H1 (cell line): ENCODE data around the gene GSG1L. TPM values are rescaled to one million over a fixed set of nuclear protein-coding genes. Genes with fewer than 3 reads are reported as not detected.

Experiments
- CTCF ChIA-PET: fragments of 300-600 bp; sonication (Branson Sonifier 250); formaldehyde crosslinking; loops from one replicate; lab custom pipeline; 2021; ENCODE audit not compliant: partially characterized antibody; lab: Charles Lee
- POLR2A ChIA-PET: fragments of 300-600 bp; sonication (Branson Sonifier 250); formaldehyde crosslinking; loops from one replicate; lab custom pipeline; 2021; ENCODE audit warnings: inconsistent platforms; ENCODE audit not compliant: partially characterized antibody; lab: Charles Lee
- DNase-seq, 2 experiments: peaks; one replicate each; pipeline versions ENCODE4 v3.0.0 to v3.0.0-alpha.2; 2010 to 2022; ENCODE audit warnings: low spot score in 2 of 2, low read depth in 1 of 2, mixed read lengths in 1 of 2
- FAIRE-seq: peaks from 2 replicates; lab custom pipeline; 2011; peaks lifted over from hg19 to GRCh38; lab: Jason Lieb, UNC
- H2AFZ ChIP-seq: 2 replicates; pipeline ENCODE4 v1.8.1; 2012; ENCODE audit warnings: low read length, inconsistent platforms
- H2AK5ac ChIP-seq: 2 replicates; pipeline ENCODE4 v1.6.1; 2013; ENCODE audit warnings: low read depth, low read length
- H2BK120ac ChIP-seq: replicated peaks from 2 replicates; pipeline ENCODE3; 2013; ENCODE audit warnings: low read depth, low read length, inconsistent platforms
- H2BK12ac ChIP-seq: 2 replicates; pipeline ENCODE4 v1.6.1; 2013; ENCODE audit warnings: low read depth, low read length
- H2BK15ac ChIP-seq: 2 replicates; pipeline ENCODE4 v1.6.1; 2013; ENCODE audit warnings: low read length
- H2BK20ac ChIP-seq: 2 replicates; pipeline ENCODE4 v1.6.1; 2013; ENCODE audit warnings: low read length
- H2BK5ac ChIP-seq: 2 replicates; pipeline ENCODE4 v1.6.1; 2013; ENCODE audit warnings: low read depth, low read length
- H3K14ac ChIP-seq: 2 replicates; pipeline ENCODE4 v1.6.1; 2013; ENCODE audit warnings: inconsistent platforms; ENCODE audit not compliant: insufficient read length
- H3K18ac ChIP-seq: 2 replicates; pipeline ENCODE4 v1.6.1; 2013; ENCODE audit warnings: low read length; ENCODE audit errors: extremely low read depth
- H3K23ac ChIP-seq: 2 replicates; pipeline ENCODE4 v1.6.1; 2013; ENCODE audit warnings: inconsistent platforms; ENCODE audit not compliant: insufficient read length
- H3K23me2 ChIP-seq: 2 replicates; pipeline ENCODE4 v1.6.1; 2013; ENCODE audit warnings: low read depth, low read length
- H3K27ac ChIP-seq: 2 replicates; pipeline ENCODE4 v1.6.1; 2011; ENCODE audit warnings: low read depth, low read length, inconsistent platforms
- H3K27me3 ChIP-seq, 4 experiments: replicated peaks in 1 of 4; 1 replicate in 1 of 4; 2 replicates in 3 of 4; pipeline versions ENCODE4 v1.6.1 to v1.8.1; 2011 to 2013; ENCODE audit warnings: low read length in 3 of 4, mild to moderate bottlenecking in 3 of 4, inconsistent platforms in 2 of 4, mixed read lengths in 2 of 4, moderate library complexity in 1 of 4; ENCODE audit not compliant: control insufficient read depth in 3 of 4, insufficient read depth in 3 of 4; ENCODE audit errors: extremely low read depth in 1 of 4
- H3K36me3 ChIP-seq, 4 experiments: 2 replicates each; pipeline versions ENCODE4 v1.6.1 to v1.8.1; 2011 to 2013; ENCODE audit warnings: mild to moderate bottlenecking in 4 of 4, low read length in 3 of 4, moderate library complexity in 2 of 4, control low read depth in 1 of 4, inconsistent platforms in 1 of 4; ENCODE audit not compliant: insufficient read depth in 4 of 4, control insufficient read depth in 2 of 4
- H3K4ac ChIP-seq: replicated peaks from 2 replicates; pipeline ENCODE3; 2013; ENCODE audit warnings: low read length, low read depth, mixed read lengths, inconsistent platforms; ENCODE audit not compliant: insufficient read length
- H3K4me1 ChIP-seq, 4 experiments: replicated peaks in 1 of 4; 1 replicate in 1 of 4; 2 replicates in 3 of 4; pipeline versions ENCODE4 v1.6.1 to v1.8.1; 2011 to 2013; ENCODE audit warnings: low read length in 3 of 4, inconsistent platforms in 2 of 4, mixed read lengths in 1 of 4; ENCODE audit not compliant: insufficient read depth in 4 of 4, control insufficient read depth in 3 of 4
- H3K4me2 ChIP-seq, 2 experiments: 2 replicates each; pipeline versions ENCODE4 v1.6.1 to v1.8.1; 2011 to 2013; ENCODE audit warnings: low read depth in 2 of 2, low read length in 2 of 2, control low read depth in 1 of 2, inconsistent platforms in 1 of 2, mild to moderate bottlenecking in 1 of 2; ENCODE audit not compliant: insufficient read depth in 1 of 2
- H3K4me3 ChIP-seq, 4 experiments: fragments of 200-600, 300-600 bp in 1 of 4; sonication (generic), shearing (Covaris generic), sonication (Bioruptor Twin) in 1 of 4; 2 replicates each; pipeline versions ENCODE4 v1.5.1 to v1.8.1; 2011 to 2016; ENCODE audit warnings: low read length in 4 of 4, low read depth in 3 of 4, control low read depth in 2 of 4, inconsistent platforms in 2 of 4, mild to moderate bottlenecking in 2 of 4, mixed read lengths in 1 of 4, moderate library complexity in 1 of 4; ENCODE audit not compliant: insufficient read depth in 2 of 4; ENCODE audit errors: extremely low read depth in 1 of 4
- H3K56ac ChIP-seq: replicated peaks from 2 replicates; pipeline ENCODE3; 2013; ENCODE audit warnings: low read depth, mild to moderate bottlenecking, mixed read lengths, low read length, inconsistent platforms; ENCODE audit not compliant: insufficient read length
- H3K79me1 ChIP-seq: 2 replicates; pipeline ENCODE4 v1.6.1; 2013; ENCODE audit warnings: low read depth, low read length, control low read depth
- H3K79me2 ChIP-seq, 2 experiments: 2 replicates each; pipeline versions ENCODE4 v1.6.1 to v1.8.1; 2012 to 2013; ENCODE audit warnings: low read length in 2 of 2, mild to moderate bottlenecking in 2 of 2, inconsistent platforms in 1 of 2; ENCODE audit not compliant: insufficient read depth in 2 of 2, control insufficient read depth in 1 of 2
- H3K9ac ChIP-seq, 4 experiments: replicated peaks in 1 of 4; 1 replicate in 1 of 4; 2 replicates in 3 of 4; pipeline versions ENCODE4 v1.6.1 to v1.8.1; 2011 to 2013; ENCODE audit warnings: low read depth in 3 of 4, low read length in 3 of 4, control low read depth in 2 of 4, mild to moderate bottlenecking in 2 of 4, moderate library complexity in 2 of 4, inconsistent platforms in 1 of 4; ENCODE audit errors: extremely low read depth in 1 of 4
- H3K9me3 ChIP-seq, 2 experiments: 2 replicates each; pipeline versions ENCODE4 v1.6.1 to v1.8.1; 2012 to 2013; ENCODE audit warnings: mild to moderate bottlenecking in 2 of 2, moderate library complexity in 2 of 2, control low read depth in 1 of 2, inconsistent platforms in 1 of 2, low read depth in 1 of 2, low read length in 1 of 2, mixed read lengths in 1 of 2; ENCODE audit not compliant: insufficient read depth in 2 of 2
- H4K20me1 ChIP-seq, 2 experiments: replicated peaks in 1 of 2; 2 replicates each; pipeline versions ENCODE3 to v1.8.1; 2011 to 2013; ENCODE audit warnings: inconsistent platforms in 2 of 2, low read length in 2 of 2, mild to moderate bottlenecking in 1 of 2; ENCODE audit not compliant: insufficient read depth in 2 of 2, control insufficient read depth in 1 of 2
- H4K5ac ChIP-seq: 2 replicates; pipeline ENCODE4 v1.6.1; 2013; ENCODE audit warnings: low read length, low read depth, mixed read lengths, inconsistent platforms; ENCODE audit not compliant: insufficient read length
- H4K8ac ChIP-seq: 2 replicates; pipeline ENCODE4 v1.8.0; 2013; ENCODE audit warnings: mild to moderate bottlenecking, moderate library complexity, low read length, inconsistent platforms; ENCODE audit not compliant: insufficient read depth; ENCODE audit errors: extremely low read depth
- H4K91ac ChIP-seq: replicated peaks from 2 replicates; pipeline ENCODE3; 2013; ENCODE audit warnings: low read length, mixed read lengths, inconsistent platforms; ENCODE audit not compliant: insufficient read length
- SIN3A ChIP-seq, 2 experiments: IDR thresholded peaks in 1 of 2; conservative IDR thresholded peaks in 1 of 2; 2 replicates each; pipeline ENCODE4 v1.6.1; 2011 to 2012; ENCODE audit warnings: low read length in 2 of 2, improper control_type of control experiment in 1 of 2, low read depth in 1 of 2, mild to moderate bottlenecking in 1 of 2
- SUZ12 ChIP-seq: fragments of 200-600 bp; sonication (generic); IDR thresholded peaks from 2 replicates; pipeline ENCODE4 v1.6.1; 2012; ENCODE audit warnings: mild to moderate bottlenecking, inconsistent platforms, low read length, moderate library complexity, mixed read lengths
- WGBS, 2 experiments: shearing (Covaris generic) in 1 of 2; methylation state at CpG; one replicate each; pipeline versions ENCODE4 v1.1.6 to v1.1.7; 2013 to 2015; ENCODE audit warnings: low lambda C conversion rate in 2 of 2, mixed read lengths in 2 of 2, inconsistent platforms in 1 of 2, low coverage in 1 of 2, missing lambda C conversion rate in 1 of 2; ENCODE audit not compliant: insufficient replicate concordance in 2 of 2, insufficient coverage in 1 of 2, insufficient read length in 1 of 2; ENCODE audit errors: extremely low coverage in 1 of 2, missing lambda C conversion rate in 1 of 2; 5-methylcytosine and 5-hydroxymethylcytosine counted together
- polyA plus RNA-seq, 7 experiments: library from polyadenylated mRNA; depleted of rRNA in 3 of 7; stranded (reverse) in 5 of 7; unstranded in 2 of 7; fragments of >200 nt in 5 of 7; fragments of 200-250 nt in 2 of 7; gene quantifications; 1 replicate in 5 of 7; 2 replicates in 1 of 7; 4 replicates in 1 of 7; pipeline versions ENCODE4 v1.2.1 to v1.2.3, GENCODE V29; 2011 to 2013; ENCODE audit warnings: missing spikeins in 2 of 7, mixed read lengths in 2 of 7
- total RNA-seq: library from RNA; stranded (reverse); fragmentation: NEBNext Ultra II Directional; extraction: Animal tissue kit (Norgen Biotek cat#: 25700); gene quantifications from 2 replicates; pipeline ENCODE4 v1.2.1, GENCODE V29; 2021

GSG1L gene
- total and polyA plus RNA-seq, 2 of the 8 experiments (the other 6 are each of a cell fraction or from before 2014, with no cell fraction given): 0.71 to 1.1 TPM

DNA sequence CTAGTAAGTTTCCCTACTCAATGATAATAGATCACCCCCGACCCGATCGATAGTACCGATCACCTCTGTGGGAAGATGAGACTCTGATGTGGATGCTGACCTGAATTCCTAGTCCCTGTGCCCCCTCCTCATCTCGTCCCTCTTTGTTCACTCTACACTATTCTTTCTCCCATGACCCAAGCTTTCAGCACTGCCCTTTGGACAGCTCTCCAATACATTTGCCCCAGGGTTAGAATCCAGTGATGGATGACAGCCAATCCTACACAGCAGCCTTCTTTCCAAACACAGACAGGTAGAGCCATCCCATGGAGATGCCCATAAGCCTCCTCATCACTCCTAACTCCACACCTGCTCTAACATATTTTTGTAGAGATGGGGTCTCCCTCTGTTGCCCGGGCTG is 141.1 kb downstream of the GSG1L start:
- Histone ChIP-seq H3K18ac (no peak overlapping the region), H4K91ac (no peak overlapping the region), H2AK5ac (no peak overlapping the region), H2AFZ (no peak overlapping the region), H3K14ac (no peak overlapping the region), H4K8ac (no peak overlapping the region), H2BK15ac (no peak overlapping the region), H3K9me3 (no peaks in the 10 kb centered on the region), H3K79me2 (no peaks in the 10 kb centered on the region), H3K27me3 (no peaks in the 10 kb centered on the region; a peak in 1 of 7 replicates), H3K27ac (no peak overlapping the region), H4K5ac (no peak overlapping the region), H3K23me2 (no peaks in the 10 kb centered on the region; the same call in 1 of the 2 replicates), H3K4me1 (peaks cover 0 to 4% (median 2%) of the 10 kb centered on the region in 4 experiments; a peak in 4 of 7 replicates), H4K20me1 (no peaks in the 10 kb centered on the region), H2BK120ac (no peak overlapping the region), H3K56ac (no peak overlapping the region), H3K23ac (no peak overlapping the region), H3K9ac (no peak overlapping the region), H2BK20ac (no peak overlapping the region), H3K36me3 (no peaks in the 10 kb centered on the region), H2BK5ac (no peak overlapping the region), H3K4ac (no peak overlapping the region), H3K79me1 (no peaks in the 10 kb centered on the region), H2BK12ac (no peak overlapping the region), H3K4me2 (no peak overlapping the region), H3K4me3 (no peak overlapping the region)
- no peak for TF ChIP-seq SUZ12
- TF ChIP-seq SIN3A (conservative IDR thresholded peaks at IDR 0.05 in 1 of 2, IDR thresholded peaks at IDR 0.05 in 1 of 2; ENCODE audit: low read depth in 1 of 2, low read length in 2 of 2): peak in 1 of 2 experiments; percentile 48; a peak in 1 of 4 replicates
- no peak for DNase-seq
- FAIRE-seq: no peak
- CTCF ChIA-PET: interaction anchor here (0.6 to 1.2 kb wide), 2 partner anchors 168 to 171 kb away, joined by 3 to 4 read pairs; no protein-coding TSS in a partner anchor
- WGBS, 2 experiments: 62% methylated on average over 6 of the region's 6 CpGs; no CpG with 5 or more reads in 1 of the 2 experiments
- POLR2A ChIA-PET: no interaction called here
